PC-3 (cell line): ENCODE measurements around the gene CAND1. TPM values are rescaled to one million over a fixed set of nuclear protein-coding genes. Genes with fewer than 3 reads are reported as not detected.

ENCODE experiments used
- ATAC-seq: fragments of 200-7000 bp; cut with Tn5 transposase; 2 replicates; pipeline ENCODE4 v1.9.1; 2020; ENCODE audit warnings: mild to moderate bottlenecking, moderate library complexity
- BruUV-seq: library from RNA; stranded (reverse); fragments of 400-500 nt; replicated peaks from 2 replicates; lab custom pipeline; 2021; lab: Mats Ljungman, UMichigan
- CTCF ChIA-PET: fragments of 300-600 bp; sonication (Branson Sonifier 250); formaldehyde crosslinking; loops from one replicate; lab custom pipeline; 2022; ENCODE audit warnings: antibody characterized with exemption; lab: Charles Lee
- POLR2A ChIA-PET: fragments of 300-600 bp; sonication (Branson Sonifier 250); formaldehyde crosslinking; loops from one replicate; lab custom pipeline; 2022; ENCODE audit warnings: antibody characterized with exemption; ENCODE audit not compliant: unreplicated experiment; lab: Charles Lee
- DNase-seq: peaks from one replicate; pipeline ENCODE4 v3.0.0-alpha.2; 2015
- H2AFZ ChIP-seq: fragments of 300-600 bp; sonication (generic); 2 replicates; pipeline ENCODE4 v1.6.0; 2016; ENCODE audit warnings: antibody characterized with exemption, low read length
- H3F3A ChIP-seq: fragments of 300-600 bp; sonication (generic); one replicate; pipeline ENCODE4 v1.6.0; 2017; ENCODE audit warnings: antibody characterized with exemption, low read length, control low read depth, mild to moderate bottlenecking; ENCODE audit not compliant: unreplicated experiment
- H3K27ac ChIP-seq: fragments of 300-600 bp; sonication (generic); 2 replicates; pipeline ENCODE4 v1.5.1; 2016; ENCODE audit warnings: mild to moderate bottlenecking, low read length
- H3K27me3 ChIP-seq: fragments of 300-600 bp; sonication (generic); 2 replicates; pipeline ENCODE4 v1.6.1; 2016; ENCODE audit warnings: low read length, mixed read lengths
- H3K36me3 ChIP-seq: fragments of 300-600 bp; sonication (generic); 2 replicates; pipeline ENCODE4 v1.6.1; 2016; ENCODE audit warnings: low read depth, mixed run types, low read length, mixed read lengths
- H3K4me1 ChIP-seq: fragments of 300-600 bp; sonication (generic); 2 replicates; pipeline ENCODE4 v1.5.1; 2016; ENCODE audit warnings: low read length; ENCODE audit not compliant: insufficient read depth
- H3K4me2 ChIP-seq: fragments of 300-600 bp; sonication (generic); 2 replicates; pipeline ENCODE4 v1.6.0; 2016; ENCODE audit warnings: low read length
- H3K4me3 ChIP-seq: fragments of 300-600 bp; sonication (generic); 2 replicates; pipeline ENCODE4 v1.5.1; 2016; ENCODE audit warnings: mild to moderate bottlenecking, low read length, mixed read lengths
- H3K79me2 ChIP-seq: fragments of 300-600 bp; sonication (generic); 2 replicates; pipeline ENCODE4 v1.6.1; 2017; ENCODE audit warnings: low read length, mixed read lengths
- H3K9ac ChIP-seq: fragments of 300-600 bp; sonication (generic); 2 replicates; pipeline ENCODE4 v1.6.0; 2016; ENCODE audit warnings: mild to moderate bottlenecking, low read length
- H3K9me2 ChIP-seq: fragments of 300-600 bp; sonication (generic); replicated peaks from 2 replicates; pipeline ENCODE4 v1.6.1; 2016; ENCODE audit warnings: mixed run types, low read length, mixed read lengths
- H3K9me3 ChIP-seq: fragments of 300-600 bp; sonication (generic); 2 replicates; pipeline ENCODE4 v1.6.1; 2016; ENCODE audit warnings: low read length, mixed read lengths
- H4K20me1 ChIP-seq: fragments of 300-600 bp; sonication (generic); 2 replicates; pipeline ENCODE4 v1.6.1; 2016; ENCODE audit warnings: low read length, mixed read lengths
- CTCF ChIP-seq: fragments of 300-600 bp; sonication (generic); conservative IDR thresholded peaks from 2 replicates; pipeline ENCODE4 v1.5.1; 2017; ENCODE audit warnings: antibody characterized with exemption, low read depth, mild to moderate bottlenecking, low read length
- EZH2 ChIP-seq: fragments of 300-600 bp; sonication (generic); IDR thresholded peaks from one replicate; pipeline ENCODE4 v1.6.1; 2017; ENCODE audit warnings: antibody characterized with exemption, mild to moderate bottlenecking, low read length; ENCODE audit not compliant: unreplicated experiment
- EZH2phosphoT487 ChIP-seq: fragments of 300-600 bp; sonication (generic); IDR thresholded peaks from 2 replicates; pipeline ENCODE4 v1.6.1; 2018; ENCODE audit warnings: mild to moderate bottlenecking, antibody characterized with exemption, low read length, borderline replicate concordance
- intact Hi-C: fragments of 100-400 bp; cut with micrococcal nuclease; formaldehyde crosslinking; loops from 2 replicates; pipeline ENCODE4 v1.9.0; 2023
- total RNA-seq: library from RNA; depleted of rRNA; stranded (reverse); fragments of >200 nt; gene quantifications from 2 replicates; pipeline ENCODE4 v1.2.3, GENCODE V29; 2014

Gene CAND1
- total RNA-seq, 1 experiment from 2014 or later = 124 TPM

GRCh38 chr12:67322580-67322979, 53.4 kb downstream of the CAND1 start:
- ATAC-seq (no peak), DNase-seq (no peak)
- Histone ChIP-seq H3K9ac (no peak overlapping the region), H3K27ac (no peak overlapping the region), H4K20me1 (no peaks in the 10 kb centered on the region), H3K9me2 (no peaks in the 10 kb centered on the region; the same call in 1 of the 2 replicates), H3K36me3 (peaks cover 3% of the 10 kb centered on the region; the same call in 1 of the 2 replicates), H3K79me2 (no peaks in the 10 kb centered on the region), H2AFZ (no peak overlapping the region), H3K4me3 (no peak overlapping the region), H3K4me1 (no peaks in the 10 kb centered on the region), H3K9me3 (no peaks in the 10 kb centered on the region), H3K27me3 (no peaks in the 10 kb centered on the region), H3F3A (no peaks in the 10 kb centered on the region), H3K4me2 (no peak overlapping the region)
- intact Hi-C loops = no loop called here
- ChIA-PET CTCF (no interaction called here), POLR2A (no interaction called here)
- no TSS peak for BruUV-seq
- TF ChIP-seq CTCF (no peak), EZH2 (no peak), EZH2phosphoT487 (no peak)

GRCh38 chr12:67323007-67323406, 53.8 kb downstream of the CAND1 start:
- Histone ChIP-seq H3K9ac (no peak overlapping the region), H4K20me1 (no peaks in the 10 kb centered on the region), H3K27me3 (no peaks in the 10 kb centered on the region), H3K27ac (no peak overlapping the region), H3K36me3 (peaks cover 3% of the 10 kb centered on the region; the same call in 1 of the 2 replicates), H3F3A (no peaks in the 10 kb centered on the region), H3K9me3 (no peaks in the 10 kb centered on the region), H3K4me1 (no peaks in the 10 kb centered on the region), H3K9me2 (no peaks in the 10 kb centered on the region; the same call in 1 of the 2 replicates), H3K4me3 (no peak overlapping the region), H3K79me2 (no peaks in the 10 kb centered on the region), H3K4me2 (no peak overlapping the region), H2AFZ (no peak overlapping the region)
- DNase-seq (no peak), ATAC-seq (no peak)
- intact Hi-C loops = no loop called here
- TF ChIP-seq CTCF = no peak
- TF ChIP-seq EZH2phosphoT487 = no peak
- TF ChIP-seq EZH2 = no peak
- POLR2A ChIA-PET = no interaction called here
- no TSS peak for BruUV-seq
- CTCF ChIA-PET = no interaction called here

- Histone ChIP-seq H3K4me1 (no peaks in the 10 kb centered on the region), H3K36me3 (no peaks in the 10 kb centered on the region), H3K79me2 (no peaks in the 10 kb centered on the region), H4K20me1 (no peaks in the 10 kb centered on the region), H3K4me3 (no peak overlapping the region), H3K4me2 (no peak overlapping the region), H3F3A (no peaks in the 10 kb centered on the region), H2AFZ (no peak overlapping the region), H3K9me3 (no peaks in the 10 kb centered on the region), H3K9me2 (no peaks in the 10 kb centered on the region; the same call in 1 of the 2 replicates), H3K27ac (no peak overlapping the region), H3K9ac (no peak overlapping the region), H3K27me3 (no peaks in the 10 kb centered on the region)
- no peak for ATAC-seq
- DNase-seq = no peak
- TF ChIP-seq EZH2phosphoT487 (no peak), CTCF (no peak), EZH2 (no peak)
- POLR2A ChIA-PET = no interaction called here
- CTCF ChIA-PET = no interaction called here
- no TSS peak for BruUV-seq
- intact Hi-C loops = no loop called here
Measured at GRCh38 chr12:67326637-67327036, 57.5 kb downstream of the CAND1 start.
